Measurements from ENCODE around the gene RPS6KB2. TPM values are rescaled to one million over a fixed set of nuclear protein-coding genes. Genes with fewer than 3 reads are reported as not detected.

The RPS6KB2 gene
- total and polyA plus RNA-seq, 2 donors (not counting 1 experiment from before 2014, with no cell fraction given) = 81.8 to 131 TPM

DNA sequence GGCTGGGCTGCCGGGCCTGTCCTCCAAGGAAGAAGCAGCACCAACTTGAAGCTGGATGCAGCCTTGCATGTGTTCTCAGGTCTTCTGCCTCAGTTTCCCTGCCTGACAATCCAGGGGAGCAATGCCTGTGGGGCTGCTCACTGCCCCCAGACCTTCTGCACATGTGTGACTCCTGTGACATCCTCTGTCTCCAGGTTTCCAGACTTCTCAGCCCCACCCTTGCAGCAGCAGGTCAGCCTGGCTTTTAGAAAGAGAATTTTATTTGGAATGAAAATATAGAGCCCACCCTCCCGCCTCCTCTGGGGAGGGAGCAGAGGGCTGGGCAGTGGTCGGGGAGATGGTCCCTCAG is 9.5 kb downstream of the RPS6KB2 start:
- no peak for TF ChIP-seq EZH2 (IDR thresholded peaks at IDR 0.05; ENCODE audit: borderline replicate concordance, insufficient read depth, low read depth, low read length, poor library complexity, severe bottlenecking)
- TF ChIP-seq CTCF (IDR thresholded peaks at IDR 0.05) = no peak
- peaks cover 73 to 90% of the 10 kb centered on the region in 2 donors for H3K4me1 ChIP-seq (ENCODE audit: control insufficient read depth in 2 of 2, insufficient read depth in 2 of 2, low read length in 2 of 2)
- POLR2A ChIA-PET = interaction anchor here (0.7 to 9.5 kb wide), 23 partner anchors 8 to 198 kb away, joined by 3 to 215 read pairs (median 11); partner anchors contain the start of genes AIP, ANKRD13D, CABP4 and CLCF1

More for the DNA sequence above, 9.5 kb downstream of the RPS6KB2 start:
- no peaks in the 10 kb centered on the region for H3K27me3 Mint-ChIP-seq
- no peak for DNase-seq
- H3K9ac ChIP-seq (ENCODE audit: low read length) = peak overlapping the region; percentile 82
- peaks cover 0 to 3% (median 0%) of the 10 kb centered on the region in 3 donors for H3K9me3 ChIP-seq (ENCODE audit: control extremely low read depth in 1 of 3, control insufficient read depth in 2 of 3, insufficient read depth in 1 of 3, low read length in 2 of 3)
- no peak for ATAC-seq (ENCODE audit: low read depth)
- H4K20me1 ChIP-seq (ENCODE audit: control insufficient read depth, insufficient read depth, low read length, poor library complexity, severe bottlenecking) = peaks cover 64% of the 10 kb centered on the region
- H2AFZ ChIP-seq (ENCODE audit: insufficient read depth, low read depth, low read length, poor library complexity, severe bottlenecking) = no peak overlapping the region
- H3K27ac ChIP-seq (ENCODE audit: low read length in 2 of 2) = peak overlapping the region; percentile 68 to 88
- WGBS (ENCODE audit: insufficient coverage) = 43% methylated on average over 2 of the region's 3 CpGs
- H3K4me2 ChIP-seq (replicated peaks; ENCODE audit: low read depth, low read length, poor library complexity, severe bottlenecking) = peak overlapping the region; percentile 99
- H3K4me1 Mint-ChIP-seq = peaks cover 89% of the 10 kb centered on the region
- H3K27me3 ChIP-seq (replicated peaks in 1 of 4; ENCODE audit: control extremely low read depth in 1 of 4, control insufficient read depth in 3 of 4, insufficient read depth in 4 of 4, low read length in 3 of 4) = no peaks in the 10 kb centered on the region
- H3K4me3 ChIP-seq (ENCODE audit: control extremely low read depth in 1 of 5, extremely low read depth in 1 of 5, insufficient read depth in 1 of 5, low read depth in 2 of 5, low read length in 4 of 5) = peak overlapping the region; percentile 32 to 96 (median 86)
- no peaks in the 10 kb centered on the region for H3K9me3 Mint-ChIP-seq (ENCODE audit: insufficient read depth)
- intact Hi-C loops (cut with micrococcal nuclease) = loop anchor here (1.0 to 2.0 kb wide), 6 partner anchors 17 to 69 kb away; partner anchors contain the start of genes AIP and TMEM134
- peak overlapping the region; percentile 88 for H3K4me3 Mint-ChIP-seq
- CTCF ChIA-PET = interaction anchor here (0.9 to 4.4 kb wide), 18 partner anchors 9 to 87 kb away, joined by 3 to 63 read pairs (median 8); partner anchors contain the start of genes CABP4, GPR152, PITPNM1 and PPP1CA
- H3K36me3 ChIP-seq (replicated peaks in 1 of 2; ENCODE audit: control extremely low read depth in 1 of 2, control insufficient read depth in 1 of 2, extremely low read depth in 1 of 2, insufficient read depth in 2 of 2, low read length in 1 of 2) = peaks cover 0 to 35% of the 10 kb centered on the region in 2 experiments
- H3K79me2 ChIP-seq (ENCODE audit: control insufficient read depth, insufficient read depth, low read length) = peaks cover 67% of the 10 kb centered on the region
- H3K27ac Mint-ChIP-seq = peak overlapping the region; percentile 98
